HCT116 (cell line): Measurements from ENCODE around the gene FXYD2. TPM values are rescaled to one million over a fixed set of nuclear protein-coding genes. Genes with fewer than 3 reads are reported as not detected.

Source experiments
- total RNA-seq: library from RNA; stranded (reverse); gene quantifications from one replicate; pipeline ENCODE4 v1.2.1, GENCODE V29; 2021; ENCODE audit not compliant: unreplicated experiment

FXYD2 gene
- total RNA-seq, 1 experiment from 2014 or later, result 0.52 TPM

Other genes starting within 250 kb of the FXYD2 start
- gene DSCAML1, start 27.5 kb downstream of the FXYD2 start, total RNA-seq, result not detected
- 2.5 TPM for gene FXYD6, start 51.9 kb upstream of the FXYD2 start, total RNA-seq
- 0.52 TPM for gene TMPRSS13, start 104.7 kb upstream of the FXYD2 start, total RNA-seq
- gene IL10RA, start 161.7 kb upstream of the FXYD2 start, total RNA-seq, result 1.7 TPM